ENCODE measurements around the gene INAVA.

Gene INAVA

GRCh38 chr1:200877839-200878551 is 16.7 kb upstream of the INAVA start:
- peak; percentile 38 for DNase-seq

GRCh38 chr1:200880212-200880611 is 14.5 kb upstream of the INAVA start:
- no peak for DNase-seq

GRCh38 chr1:200883118-200883517 is 11.6 kb upstream of the INAVA start:
- no peak for DNase-seq

GRCh38 chr1:200885623-200886402 is 8.9 kb upstream of the INAVA start:
- DNase-seq: no peak

- no peak for DNase-seq
These were observed 8.1 kb upstream of the INAVA start for GRCh38 chr1:200886594-200886993.

- no peak for DNase-seq
These were observed 7.7 kb upstream of the INAVA start for GRCh38 chr1:200887036-200887435.

- DNase-seq: no peak
These were observed 6.8 kb upstream of the INAVA start for GRCh38 chr1:200887772-200888348.

- peak; percentile 44 for DNase-seq
These were observed 6.3 kb upstream of the INAVA start for GRCh38 chr1:200888349-200888838.

- DNase-seq: no peak
These were observed 5.1 kb upstream of the INAVA start for GRCh38 chr1:200889571-200889970.

- no peak for DNase-seq
These were observed 4.7 kb upstream of the INAVA start for GRCh38 chr1:200890027-200890426.

- DNase-seq: no peak
These were observed 3.6 kb upstream of the INAVA start for GRCh38 chr1:200890818-200891773.

GRCh38 chr1:200891774-200892157 is 2.9 kb upstream of the INAVA start:
- DNase-seq: no peak

GRCh38 chr1:200892546-200892945 is 2.2 kb upstream of the INAVA start:
- DNase-seq: no peak

GRCh38 chr1:200892958-200893357 is 1.7 kb upstream of the INAVA start:
- DNase-seq: no peak

- DNase-seq: no peak
These were observed 1.2 kb upstream of the INAVA start for GRCh38 chr1:200893411-200893901.

GRCh38 chr1:200895443-200895789 is 716 bp downstream of the INAVA start:
- no peak for DNase-seq

GRCh38 chr1:200895801-200896530 is 1.3 kb downstream of the INAVA start:
- DNase-seq: no peak

- no peak for DNase-seq
These were observed 2.0 kb downstream of the INAVA start for GRCh38 chr1:200896531-200897196.

GRCh38 chr1:200897259-200897658 is 2.6 kb downstream of the INAVA start:
- no peak for DNase-seq

- DNase-seq: no peak
These were observed 4.3 kb downstream of the INAVA start for GRCh38 chr1:200899015-200899386.

- no peak for DNase-seq
These were observed 4.8 kb downstream of the INAVA start for GRCh38 chr1:200899451-200899915.

Measured in effector CD4-positive, alpha-beta T cell (primary cell).